Right lobe of liver (tissue), 4 donors: Measurements from ENCODE around the gene RSRC1.

ENCODE experiments used
- POLR2A ChIP-seq: fragments of 450-650 bp; IDR thresholded peaks from one replicate; pipeline ENCODE4 v1.6.1; 2017; ENCODE audit warnings: antibody characterized with exemption, mild to moderate bottlenecking
- TF ChIP-seq, protein P1 (sequence below), 4 donors: fragments of 200-600 bp in 3 of 4; fragments of 450-650 bp in 1 of 4; IDR thresholded peaks; one replicate each; pipeline versions ENCODE4 v1.5.1 to v1.8.0; 2016 to 2022; ENCODE audit warnings: antibody characterized with exemption in 4 of 4, mild to moderate bottlenecking in 2 of 4
- donor health status: DM: no; HTN: no; CAD: no.
- donor health status: DM: no; HTN: no; CAD: no.
- donor health status: DM: no; HTN: yes; CAD: no.

DNA sequence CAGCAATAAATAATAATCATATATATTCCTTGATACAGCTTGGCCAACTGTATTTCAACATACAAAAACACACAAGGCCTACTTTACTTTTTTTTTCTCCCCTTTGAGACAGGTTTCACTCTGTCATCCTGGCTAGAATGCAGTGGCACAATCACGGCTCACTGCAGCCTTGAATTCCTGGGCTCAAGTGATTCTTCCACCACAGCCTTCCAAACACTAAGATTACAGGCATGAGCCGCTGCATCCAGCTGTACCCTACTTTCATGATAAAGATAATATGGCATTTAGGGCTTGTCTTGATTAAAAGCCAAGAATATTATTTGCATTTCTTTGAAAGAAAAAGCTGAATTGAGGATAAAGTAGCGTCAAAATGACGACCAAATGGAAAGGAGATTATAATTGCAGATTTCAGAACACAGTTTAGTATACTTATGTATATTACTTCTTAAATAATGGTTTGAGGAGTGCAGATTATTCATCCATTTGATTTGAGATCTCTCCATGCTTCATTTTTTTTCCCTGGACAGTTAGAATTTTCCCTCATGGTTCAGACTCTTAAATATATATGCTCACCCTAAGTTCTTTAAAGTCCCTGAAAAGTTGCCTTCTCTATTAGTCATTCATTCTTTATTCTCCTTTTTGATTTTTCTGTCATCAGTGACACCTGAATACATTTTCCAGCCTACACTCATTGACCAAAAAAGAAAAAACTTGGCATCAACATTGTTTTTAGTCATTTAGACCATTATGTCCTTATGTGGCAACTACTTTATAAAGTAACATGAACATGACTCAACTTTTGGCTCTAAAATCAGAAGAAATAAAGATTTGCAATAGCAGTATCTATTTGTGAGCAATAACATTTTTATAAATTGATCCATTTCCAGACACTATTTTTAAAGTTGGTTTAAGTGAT lies 412.6 kb downstream of the RSRC1 start:
- no peak for TF ChIP-seq POLR2A
- TF ChIP-seq, protein P1, sequence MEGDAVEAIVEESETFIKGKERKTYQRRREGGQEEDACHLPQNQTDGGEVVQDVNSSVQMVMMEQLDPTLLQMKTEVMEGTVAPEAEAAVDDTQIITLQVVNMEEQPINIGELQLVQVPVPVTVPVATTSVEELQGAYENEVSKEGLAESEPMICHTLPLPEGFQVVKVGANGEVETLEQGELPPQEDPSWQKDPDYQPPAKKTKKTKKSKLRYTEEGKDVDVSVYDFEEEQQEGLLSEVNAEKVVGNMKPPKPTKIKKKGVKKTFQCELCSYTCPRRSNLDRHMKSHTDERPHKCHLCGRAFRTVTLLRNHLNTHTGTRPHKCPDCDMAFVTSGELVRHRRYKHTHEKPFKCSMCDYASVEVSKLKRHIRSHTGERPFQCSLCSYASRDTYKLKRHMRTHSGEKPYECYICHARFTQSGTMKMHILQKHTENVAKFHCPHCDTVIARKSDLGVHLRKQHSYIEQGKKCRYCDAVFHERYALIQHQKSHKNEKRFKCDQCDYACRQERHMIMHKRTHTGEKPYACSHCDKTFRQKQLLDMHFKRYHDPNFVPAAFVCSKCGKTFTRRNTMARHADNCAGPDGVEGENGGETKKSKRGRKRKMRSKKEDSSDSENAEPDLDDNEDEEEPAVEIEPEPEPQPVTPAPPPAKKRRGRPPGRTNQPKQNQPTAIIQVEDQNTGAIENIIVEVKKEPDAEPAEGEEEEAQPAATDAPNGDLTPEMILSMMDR (IDR thresholded peaks at IDR 0.05): no peak
